ENCODE results near the gene SPEN. TPM values are rescaled to one million over a fixed set of nuclear protein-coding genes. Genes with fewer than 3 reads are reported as not detected.

Gene SPEN
- total and polyA plus RNA-seq, 9 of the 15 experiments (the other 6 are each of a cell fraction or from before 2014, with no cell fraction given) = 5.7 to 87.5 (median 27.2) TPM

DNA sequence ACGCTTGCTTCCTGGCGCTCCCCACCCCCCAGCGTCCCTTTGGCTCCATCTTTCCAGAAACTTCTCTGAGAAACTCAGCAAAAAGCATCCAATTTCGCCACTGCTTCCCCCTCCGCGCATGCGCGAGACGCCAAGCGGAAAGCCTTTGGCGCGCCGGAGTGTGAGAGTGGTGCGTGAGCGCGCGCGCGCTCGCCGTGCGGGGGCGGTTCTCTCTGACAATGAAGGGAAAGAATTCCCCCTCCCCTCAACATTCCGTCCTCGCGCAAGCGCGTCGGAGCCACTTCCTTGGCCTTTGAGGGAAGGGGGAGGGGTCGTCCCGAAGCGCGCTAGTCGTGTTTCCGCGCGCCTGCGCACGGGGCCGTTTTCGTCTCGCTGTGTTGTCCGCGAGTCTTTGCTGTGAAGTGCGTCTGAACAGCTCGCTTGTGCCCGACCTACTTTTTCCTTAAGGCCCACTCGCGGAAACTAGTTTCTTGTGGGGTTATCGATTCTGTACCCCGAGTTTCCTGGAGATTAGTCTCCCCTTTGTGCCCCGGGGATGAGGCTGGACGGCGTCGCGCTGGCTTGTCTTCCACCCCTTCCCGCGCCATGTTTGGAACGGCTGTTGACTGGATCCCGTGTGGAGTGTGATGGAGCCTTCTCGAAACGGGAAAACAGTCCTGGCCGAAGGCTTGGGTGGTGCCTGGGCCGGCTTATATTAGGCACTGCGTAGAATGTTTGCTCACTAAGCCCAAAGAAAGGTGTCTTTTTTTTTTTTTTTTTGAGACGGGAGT, 11.6 kb upstream of the SPEN start (continued):
- TF ChIP-seq ELF4 (CRISPR knock-in tag; IDR thresholded peaks at IDR 0.05) (0 out of 2 replicates have a peak, but pooled peaks have one; percentile 69), ZNF589 (CRISPR knock-in tag; IDR thresholded peaks at IDR 0.05; ENCODE audit: low read depth) (no peak; the same call in none of the 2 replicates), ZNF316 (IDR thresholded peaks at IDR 0.05) (0 out of 2 replicates have a peak, but pooled peaks have one; percentile 41), SMAD1 (IDR thresholded peaks at IDR 0.05; ENCODE audit: low read depth, low read length, partially characterized antibody) (peak; percentile 81), SUPT5H (IDR thresholded peaks at IDR 0.05) (peak; percentile 95), RB1 (IDR thresholded peaks at IDR 0.05; ENCODE audit: low read depth) (peak; percentile 85; the same call in 1 of the 2 replicates), TGIF2 (CRISPR knock-in tag; IDR thresholded peaks at IDR 0.05) (no peak), EGR1 (conservative IDR thresholded peaks at IDR 0.05) (peak; percentile 100), LCOR (CRISPR knock-in tag; IDR thresholded peaks at IDR 0.05) (peak; percentile 48; the same call in 1 of the 2 replicates), MEIS2 (IDR thresholded peaks at IDR 0.05; ENCODE audit: partially characterized antibody) (peak; percentile 99), ZNF124 (CRISPR knock-in tag; IDR thresholded peaks at IDR 0.05) (no peak), POLR2G (IDR thresholded peaks at IDR 0.05; ENCODE audit: low read depth, low read length) (peak; percentile 84), DDX20 (tag; IDR thresholded peaks at IDR 0.05; ENCODE audit: low read depth) (no peak), NFE2 (IDR thresholded peaks at IDR 0.05; ENCODE audit: low read depth) (no peak; the same call in 1 of the 2 replicates), PCBP2 (IDR thresholded peaks at IDR 0.05; ENCODE audit: low read depth, low read length, poor library complexity, severe bottlenecking) (no peak)
- TF ChIP-seq, protein P1, sequence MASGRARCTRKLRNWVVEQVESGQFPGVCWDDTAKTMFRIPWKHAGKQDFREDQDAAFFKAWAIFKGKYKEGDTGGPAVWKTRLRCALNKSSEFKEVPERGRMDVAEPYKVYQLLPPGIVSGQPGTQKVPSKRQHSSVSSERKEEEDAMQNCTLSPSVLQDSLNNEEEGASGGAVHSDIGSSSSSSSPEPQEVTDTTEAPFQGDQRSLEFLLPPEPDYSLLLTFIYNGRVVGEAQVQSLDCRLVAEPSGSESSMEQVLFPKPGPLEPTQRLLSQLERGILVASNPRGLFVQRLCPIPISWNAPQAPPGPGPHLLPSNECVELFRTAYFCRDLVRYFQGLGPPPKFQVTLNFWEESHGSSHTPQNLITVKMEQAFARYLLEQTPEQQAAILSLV (tag; IDR thresholded peaks at IDR 0.05) = no peak
- TF ChIP-seq, protein P2, sequence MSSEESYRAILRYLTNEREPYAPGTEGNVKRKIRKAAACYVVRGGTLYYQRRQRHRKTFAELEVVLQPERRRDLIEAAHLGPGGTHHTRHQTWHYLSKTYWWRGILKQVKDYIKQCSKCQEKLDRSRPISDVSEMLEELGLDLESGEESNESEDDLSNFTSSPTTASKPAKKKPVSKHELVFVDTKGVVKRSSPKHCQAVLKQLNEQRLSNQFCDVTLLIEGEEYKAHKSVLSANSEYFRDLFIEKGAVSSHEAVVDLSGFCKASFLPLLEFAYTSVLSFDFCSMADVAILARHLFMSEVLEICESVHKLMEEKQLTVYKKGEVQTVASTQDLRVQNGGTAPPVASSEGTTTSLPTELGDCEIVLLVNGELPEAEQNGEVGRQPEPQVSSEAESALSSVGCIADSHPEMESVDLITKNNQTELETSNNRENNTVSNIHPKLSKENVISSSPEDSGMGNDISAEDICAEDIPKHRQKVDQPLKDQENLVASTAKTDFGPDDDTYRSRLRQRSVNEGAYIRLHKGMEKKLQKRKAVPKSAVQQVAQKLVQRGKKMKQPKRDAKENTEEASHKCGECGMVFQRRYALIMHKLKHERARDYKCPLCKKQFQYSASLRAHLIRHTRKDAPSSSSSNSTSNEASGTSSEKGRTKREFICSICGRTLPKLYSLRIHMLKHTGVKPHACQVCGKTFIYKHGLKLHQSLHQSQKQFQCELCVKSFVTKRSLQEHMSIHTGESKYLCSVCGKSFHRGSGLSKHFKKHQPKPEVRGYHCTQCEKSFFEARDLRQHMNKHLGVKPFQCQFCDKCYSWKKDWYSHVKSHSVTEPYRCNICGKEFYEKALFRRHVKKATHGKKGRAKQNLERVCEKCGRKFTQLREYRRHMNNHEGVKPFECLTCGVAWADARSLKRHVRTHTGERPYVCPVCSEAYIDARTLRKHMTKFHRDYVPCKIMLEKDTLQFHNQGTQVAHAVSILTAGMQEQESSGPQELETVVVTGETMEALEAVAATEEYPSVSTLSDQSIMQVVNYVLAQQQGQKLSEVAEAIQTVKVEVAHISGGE (CRISPR knock-in tag; IDR thresholded peaks at IDR 0.05) = peak in 1 of 3 experiments; percentile 79; a peak in 2 of 6 replicates
- TF ChIP-seq, protein P3, sequence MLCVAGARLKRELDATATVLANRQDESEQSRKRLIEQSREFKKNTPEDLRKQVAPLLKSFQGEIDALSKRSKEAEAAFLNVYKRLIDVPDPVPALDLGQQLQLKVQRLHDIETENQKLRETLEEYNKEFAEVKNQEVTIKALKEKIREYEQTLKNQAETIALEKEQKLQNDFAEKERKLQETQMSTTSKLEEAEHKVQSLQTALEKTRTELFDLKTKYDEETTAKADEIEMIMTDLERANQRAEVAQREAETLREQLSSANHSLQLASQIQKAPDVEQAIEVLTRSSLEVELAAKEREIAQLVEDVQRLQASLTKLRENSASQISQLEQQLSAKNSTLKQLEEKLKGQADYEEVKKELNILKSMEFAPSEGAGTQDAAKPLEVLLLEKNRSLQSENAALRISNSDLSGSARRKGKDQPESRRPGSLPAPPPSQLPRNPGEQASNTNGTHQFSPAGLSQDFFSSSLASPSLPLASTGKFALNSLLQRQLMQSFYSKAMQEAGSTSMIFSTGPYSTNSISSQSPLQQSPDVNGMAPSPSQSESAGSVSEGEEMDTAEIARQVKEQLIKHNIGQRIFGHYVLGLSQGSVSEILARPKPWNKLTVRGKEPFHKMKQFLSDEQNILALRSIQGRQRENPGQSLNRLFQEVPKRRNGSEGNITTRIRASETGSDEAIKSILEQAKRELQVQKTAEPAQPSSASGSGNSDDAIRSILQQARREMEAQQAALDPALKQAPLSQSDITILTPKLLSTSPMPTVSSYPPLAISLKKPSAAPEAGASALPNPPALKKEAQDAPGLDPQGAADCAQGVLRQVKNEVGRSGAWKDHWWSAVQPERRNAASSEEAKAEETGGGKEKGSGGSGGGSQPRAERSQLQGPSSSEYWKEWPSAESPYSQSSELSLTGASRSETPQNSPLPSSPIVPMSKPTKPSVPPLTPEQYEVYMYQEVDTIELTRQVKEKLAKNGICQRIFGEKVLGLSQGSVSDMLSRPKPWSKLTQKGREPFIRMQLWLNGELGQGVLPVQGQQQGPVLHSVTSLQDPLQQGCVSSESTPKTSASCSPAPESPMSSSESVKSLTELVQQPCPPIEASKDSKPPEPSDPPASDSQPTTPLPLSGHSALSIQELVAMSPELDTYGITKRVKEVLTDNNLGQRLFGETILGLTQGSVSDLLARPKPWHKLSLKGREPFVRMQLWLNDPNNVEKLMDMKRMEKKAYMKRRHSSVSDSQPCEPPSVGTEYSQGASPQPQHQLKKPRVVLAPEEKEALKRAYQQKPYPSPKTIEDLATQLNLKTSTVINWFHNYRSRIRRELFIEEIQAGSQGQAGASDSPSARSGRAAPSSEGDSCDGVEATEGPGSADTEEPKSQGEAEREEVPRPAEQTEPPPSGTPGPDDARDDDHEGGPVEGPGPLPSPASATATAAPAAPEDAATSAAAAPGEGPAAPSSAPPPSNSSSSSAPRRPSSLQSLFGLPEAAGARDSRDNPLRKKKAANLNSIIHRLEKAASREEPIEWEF (CRISPR knock-in tag; IDR thresholded peaks at IDR 0.05) = peak; percentile 70

Data from K562 (cell line).